NCI-H2227 treated with DMSO at 0.1 percent for 48 hours (cell line): ENCODE measurements around the gene ZMIZ2.
"Not testable (repeated sequence)": the region's sequence is repeated elsewhere in the genome, so short reads cannot be mapped to it uniquely, and the experiment has no call there.

Source experiments
- DNase-seq: peaks from one replicate; lab custom pipeline; 2025; lab: John Stamatoyannopoulos, UW

The ZMIZ2 gene

GRCh38 chr7:44769776-44770294 lies 21.2 kb downstream of the ZMIZ2 start:
- DNase-seq: no peak

- DNase-seq: no peak
Observed at GRCh38 chr7:44771358-44771757, 22.7 kb downstream of the ZMIZ2 start.

DNA sequence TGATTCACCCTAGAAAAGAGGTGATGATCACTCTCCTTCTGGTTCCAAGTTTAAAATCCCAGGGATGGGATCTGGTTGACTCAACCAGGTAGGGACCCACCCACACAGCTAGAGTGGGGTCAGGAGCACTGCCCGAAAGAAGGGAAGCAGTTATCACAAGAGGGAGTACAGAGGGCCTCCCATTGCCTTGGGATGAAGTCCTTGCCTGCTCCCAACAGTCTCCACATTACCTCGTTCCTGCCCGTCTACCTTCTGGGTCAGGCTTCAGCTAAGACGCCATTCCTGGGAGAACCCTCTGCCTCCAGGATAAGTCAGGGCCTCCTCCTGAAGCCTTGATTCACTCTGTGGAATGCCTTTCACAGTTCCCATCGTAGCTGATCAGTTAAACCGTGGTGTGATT lies 23.8 kb downstream of the ZMIZ2 start:
- no peak for DNase-seq

GRCh38 chr7:44772867-44773266 lies 24.2 kb downstream of the ZMIZ2 start:
- DNase-seq: no peak

- not testable (repeated sequence) for DNase-seq
Observed at GRCh38 chr7:44774486-44774885, 25.8 kb downstream of the ZMIZ2 start.

DNA sequence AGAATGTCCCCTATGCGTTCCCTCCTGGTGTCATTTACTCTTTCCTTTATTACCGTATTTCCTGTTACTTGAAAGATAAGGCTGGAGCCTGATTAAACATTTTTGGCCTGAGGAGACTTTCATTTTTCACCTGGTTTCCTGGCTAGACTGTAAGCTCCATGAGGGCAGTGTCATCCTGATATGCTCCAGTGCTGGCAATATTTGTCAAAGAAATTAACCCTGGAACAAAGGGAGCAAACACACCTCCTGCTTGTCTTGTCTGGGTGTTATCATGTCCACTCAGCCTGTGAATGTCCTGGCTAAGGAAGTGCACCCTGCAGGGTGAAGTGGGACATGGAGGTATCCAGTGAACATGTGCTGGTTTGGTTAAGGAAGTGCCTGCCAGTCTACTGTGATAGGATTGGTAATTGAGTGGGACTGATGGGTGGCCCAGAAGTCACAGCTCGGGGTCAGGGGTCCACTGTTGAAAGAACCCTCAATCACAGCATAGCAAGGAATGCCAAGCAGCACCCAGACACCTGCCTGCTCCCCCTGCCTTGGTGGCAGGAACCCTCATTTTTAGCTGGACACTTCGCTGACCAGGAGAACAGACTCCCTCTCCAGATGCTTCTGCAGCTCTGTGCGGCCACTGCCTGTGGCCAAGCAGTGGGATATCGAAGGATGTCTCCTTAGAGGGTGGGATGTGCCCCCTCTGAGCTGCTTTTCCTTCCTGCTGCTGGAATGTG lies 26.9 kb downstream of the ZMIZ2 start:
- no peak for DNase-seq

GRCh38 chr7:44776211-44776610 lies 27.6 kb downstream of the ZMIZ2 start:
- DNase-seq: no peak

DNA sequence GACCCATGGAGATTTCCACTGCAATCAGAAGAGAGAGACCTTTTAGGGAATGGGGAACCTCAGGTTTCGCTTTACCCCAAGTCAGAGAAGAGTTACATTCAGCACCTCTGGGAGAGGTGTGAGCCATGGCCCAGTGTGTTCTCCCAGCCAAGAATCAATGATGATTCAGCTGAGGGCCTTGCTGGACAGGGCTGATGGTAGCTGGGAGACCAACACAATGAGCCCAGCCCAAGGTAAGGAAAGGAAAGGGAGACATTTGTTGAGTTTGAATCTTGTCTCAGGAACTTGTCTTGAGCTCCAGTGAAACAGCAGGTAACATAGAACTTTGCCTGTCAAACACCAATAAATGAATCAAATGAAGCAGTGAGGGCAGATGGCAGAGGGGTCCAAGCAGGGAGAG lies 33.8 kb downstream of the ZMIZ2 start:
- no peak for DNase-seq

DNA sequence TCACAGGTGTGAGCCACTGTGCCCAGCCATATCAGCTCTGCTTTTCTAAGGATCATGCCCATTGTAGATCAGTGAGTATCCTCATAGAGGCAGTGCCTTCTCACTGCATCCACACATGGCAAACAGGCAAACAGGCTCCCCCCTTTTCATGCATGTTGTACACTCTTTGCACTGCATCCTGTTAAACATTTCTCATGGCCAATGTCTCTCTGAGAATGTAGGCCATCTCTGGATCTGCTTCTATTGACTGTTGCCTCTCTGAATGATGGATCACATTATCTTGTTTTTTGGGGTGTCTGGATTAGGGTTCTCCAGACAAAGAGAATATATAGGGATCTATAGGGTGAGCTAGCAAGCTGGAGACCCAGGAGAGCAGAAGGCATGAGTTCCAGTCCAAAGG lies 34.8 kb downstream of the ZMIZ2 start:
- no peak for DNase-seq

GRCh38 chr7:44784364-44784763 lies 35.7 kb downstream of the ZMIZ2 start:
- no peak for DNase-seq

- DNase-seq: not testable (repeated sequence)
Observed at GRCh38 chr7:44785218-44785617, 36.6 kb downstream of the ZMIZ2 start.

DNA sequence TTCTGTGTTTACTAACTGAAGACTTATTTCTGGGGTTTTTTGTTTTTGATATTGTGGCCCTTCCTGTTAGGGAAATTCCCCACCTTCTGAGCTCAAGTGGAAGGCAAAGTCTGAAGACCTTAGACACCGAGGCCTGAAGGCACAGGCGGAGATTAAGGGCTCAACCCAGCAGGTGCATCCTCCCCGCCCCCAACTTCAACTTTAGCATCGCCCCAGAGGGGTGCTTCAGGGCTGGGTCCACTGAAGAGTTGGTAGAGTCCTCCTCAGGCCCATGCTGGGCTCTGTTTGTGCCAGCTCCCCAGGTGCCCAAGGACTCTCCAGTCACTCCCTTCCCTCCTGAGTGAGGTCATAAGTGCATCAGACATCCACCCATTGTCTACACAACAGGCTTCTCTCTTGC lies 38.4 kb downstream of the ZMIZ2 start:
- DNase-seq: no peak

GRCh38 chr7:44787762-44788161 lies 39.1 kb downstream of the ZMIZ2 start:
- DNase-seq: no peak

DNA sequence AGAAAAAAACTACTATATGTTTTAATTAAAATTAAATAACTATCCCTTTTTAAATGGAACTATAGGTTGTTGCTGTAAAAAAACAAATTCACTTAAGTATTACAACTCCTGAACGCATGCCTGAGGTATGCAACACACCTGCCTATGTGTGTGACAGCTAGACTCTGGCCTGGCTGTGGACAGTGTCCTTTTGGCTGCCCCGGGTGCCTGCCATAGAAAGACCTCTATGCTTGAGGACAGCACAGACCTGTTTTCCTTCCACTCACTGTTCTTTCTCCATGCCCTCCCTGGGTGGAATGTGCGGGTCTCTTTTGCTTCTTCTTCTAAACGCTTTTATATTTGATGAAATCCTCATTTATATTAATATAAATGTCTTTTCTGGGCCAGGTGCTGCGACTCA lies 41.3 kb downstream of the ZMIZ2 start:
- DNase-seq: no peak

- no peak for DNase-seq
Observed at GRCh38 chr7:44791278-44792219, 42.9 kb downstream of the ZMIZ2 start.

DNA sequence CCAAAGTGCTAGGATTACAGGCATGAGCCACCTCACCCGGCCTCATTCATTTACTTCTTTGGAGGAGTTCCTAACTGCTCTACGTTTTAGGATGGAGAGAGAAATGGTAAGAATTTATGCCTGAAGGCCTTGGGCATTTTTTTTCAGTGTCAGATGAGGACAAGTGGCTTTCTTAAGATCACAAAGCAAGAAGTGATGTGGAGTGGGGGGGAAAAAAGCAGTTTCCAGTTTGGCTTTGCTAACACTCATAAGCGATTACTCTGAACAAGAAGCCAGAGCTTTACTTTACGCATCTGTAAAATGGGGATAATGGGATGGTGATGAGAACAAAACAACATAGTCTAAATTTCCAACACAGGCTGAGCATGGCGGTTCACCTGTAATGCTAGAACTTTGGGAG lies 45.3 kb downstream of the ZMIZ2 start:
- no peak for DNase-seq

DNA sequence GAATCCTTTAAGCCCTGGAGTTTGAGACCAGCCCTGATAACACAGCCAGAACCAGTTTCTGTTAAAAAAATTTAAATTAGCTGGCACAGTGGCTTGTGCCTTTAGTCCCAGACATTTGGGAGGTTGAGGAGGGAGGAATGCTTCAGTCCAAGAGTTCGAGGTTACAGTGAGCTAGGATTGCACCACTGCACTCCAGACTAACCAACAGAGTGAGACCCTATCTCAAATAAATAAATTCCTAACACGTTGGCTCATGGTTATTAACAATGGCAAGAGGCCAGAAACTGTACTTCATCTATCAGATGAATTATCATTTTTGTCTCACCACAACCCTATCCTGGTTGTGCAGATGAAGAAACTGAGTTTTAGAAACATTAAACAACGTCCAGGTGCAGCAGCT lies 45.7 kb downstream of the ZMIZ2 start:
- DNase-seq: no peak

- peak; percentile 82 for DNase-seq
Observed at GRCh38 chr7:44796034-44796503, 47.4 kb downstream of the ZMIZ2 start.

DNA sequence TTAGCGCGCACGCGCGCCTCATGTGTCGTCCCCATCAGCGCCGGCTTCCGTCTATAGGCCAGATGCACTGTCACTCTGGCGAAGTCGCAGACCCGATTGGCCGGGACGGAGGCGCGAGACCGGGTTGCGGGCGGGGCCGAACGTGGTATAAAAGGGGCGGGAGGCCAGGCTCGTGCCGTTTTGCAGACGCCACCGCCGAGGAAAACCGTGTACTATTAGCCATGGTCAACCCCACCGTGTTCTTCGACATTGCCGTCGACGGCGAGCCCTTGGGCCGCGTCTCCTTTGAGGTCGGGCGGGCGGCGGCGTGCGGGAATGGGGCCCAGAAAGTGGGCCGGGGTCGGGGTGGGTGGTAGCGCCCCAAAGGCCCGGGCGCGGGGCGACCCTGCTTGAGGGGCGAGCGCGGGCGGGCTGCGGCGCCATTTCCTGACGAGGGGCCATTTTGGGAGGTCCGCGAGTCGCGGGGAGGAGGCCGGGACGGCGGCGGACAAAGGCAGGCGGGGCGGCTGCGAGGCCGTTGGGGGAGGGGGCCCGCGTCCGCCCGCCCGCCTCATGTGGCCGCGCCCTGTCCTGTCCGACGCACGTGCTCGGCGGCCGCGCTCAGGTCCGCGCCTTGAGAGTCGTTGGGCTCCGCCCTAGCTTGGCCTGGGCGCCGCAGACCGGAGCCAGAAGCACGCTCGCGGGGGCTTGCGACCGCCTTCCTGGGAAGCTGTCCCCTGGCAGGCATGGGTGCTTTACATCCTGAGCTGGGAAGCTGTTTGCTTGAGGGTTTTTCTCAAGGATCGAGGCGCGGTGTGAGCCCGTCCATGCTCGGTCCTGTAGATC lies 48.1 kb downstream of the ZMIZ2 start, which contains the start of gene PPIA:
PPIA (plus strand) TSS at position 178 of the 825 bp plus-strand sequence; CDS start at position 222, 44 bp downstream.
- DNase-seq: peak; percentile 91

DNA sequence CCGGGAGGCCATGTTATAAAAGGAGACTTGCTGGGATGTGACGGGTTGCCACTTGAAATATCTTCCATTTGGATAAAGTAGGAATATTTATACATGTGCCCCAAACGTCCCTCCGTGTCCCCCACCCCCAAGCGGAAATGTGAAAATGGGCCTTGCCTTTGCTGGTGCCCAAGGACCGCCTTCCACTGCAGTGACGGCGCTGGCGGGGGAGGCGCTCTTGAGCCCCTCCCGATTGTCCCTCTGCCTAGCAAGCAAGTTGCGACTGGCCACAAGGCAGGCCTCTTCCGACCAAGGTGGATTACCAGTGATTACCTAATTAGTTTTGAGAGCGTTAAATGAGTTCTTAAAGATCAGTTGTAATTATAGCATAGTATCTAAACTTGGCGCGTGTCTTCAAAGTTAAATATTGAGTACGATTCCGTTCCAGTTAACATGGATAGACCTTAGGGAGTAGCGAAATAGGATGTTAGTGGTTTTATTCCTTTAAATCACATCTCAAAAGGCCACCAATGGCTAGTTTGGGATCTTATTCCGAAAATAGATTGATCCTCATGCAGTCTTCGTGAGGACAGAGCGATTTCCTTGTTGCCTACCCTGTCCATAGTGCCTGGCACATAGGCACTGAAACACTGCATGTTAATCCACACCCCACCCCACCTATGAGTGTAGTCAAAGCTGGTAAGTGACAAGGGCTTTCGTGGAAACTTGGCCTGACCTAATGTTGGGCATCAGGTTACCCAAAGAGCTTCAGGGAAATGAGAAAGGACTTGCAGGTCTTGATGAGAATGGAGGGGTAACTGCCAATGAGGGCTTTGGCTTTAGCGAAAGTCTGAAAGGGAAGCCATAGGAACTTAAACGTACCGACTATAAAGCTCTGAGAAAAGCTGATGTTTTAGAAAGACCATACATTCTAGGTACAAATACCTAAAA lies 48.9 kb downstream of the ZMIZ2 start:
- DNase-seq: peak; percentile 68
